Choroid plexus epithelial cell (primary cell): Measurements from ENCODE around the gene TMEM132D.

Source experiments
- DNase-seq: peaks from one replicate; pipeline ENCODE4 v3.0.0-alpha.2; 2010; ENCODE audit warnings: low read depth
- H3K4me3 ChIP-seq: 2 replicates; pipeline ENCODE4 v1.5.1; 2011; ENCODE audit warnings: low read depth, mild to moderate bottlenecking, control low read depth, low read length, moderate library complexity
- TF ChIP-seq, protein P1 (sequence below): conservative IDR thresholded peaks from 2 replicates; pipeline ENCODE4 v1.5.1; 2011; ENCODE audit warnings: low read depth, mild to moderate bottlenecking, control low read depth, inconsistent platforms, low read length, moderate library complexity

The TMEM132D gene

DNA sequence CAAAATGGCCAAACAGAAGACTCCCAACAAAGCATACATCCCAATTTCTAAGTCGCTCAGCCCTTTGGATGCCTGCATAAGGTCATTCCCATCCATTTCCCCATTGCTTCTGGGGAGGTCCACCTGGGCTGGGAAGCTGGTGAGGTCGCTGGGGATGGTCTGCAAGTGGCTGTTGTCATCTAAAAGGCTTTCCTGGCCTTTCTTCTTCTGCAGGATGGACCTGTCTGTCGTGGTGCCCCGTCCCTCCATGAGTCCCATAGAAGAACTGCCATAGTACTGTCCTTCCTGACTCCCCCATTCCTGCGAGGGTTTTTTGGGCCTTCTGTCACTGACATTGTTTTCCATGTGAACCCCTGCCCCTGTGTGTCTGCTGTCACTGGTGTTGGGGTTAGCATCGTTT lies 829.4 kb downstream of the TMEM132D start:
- TF ChIP-seq, protein P1, sequence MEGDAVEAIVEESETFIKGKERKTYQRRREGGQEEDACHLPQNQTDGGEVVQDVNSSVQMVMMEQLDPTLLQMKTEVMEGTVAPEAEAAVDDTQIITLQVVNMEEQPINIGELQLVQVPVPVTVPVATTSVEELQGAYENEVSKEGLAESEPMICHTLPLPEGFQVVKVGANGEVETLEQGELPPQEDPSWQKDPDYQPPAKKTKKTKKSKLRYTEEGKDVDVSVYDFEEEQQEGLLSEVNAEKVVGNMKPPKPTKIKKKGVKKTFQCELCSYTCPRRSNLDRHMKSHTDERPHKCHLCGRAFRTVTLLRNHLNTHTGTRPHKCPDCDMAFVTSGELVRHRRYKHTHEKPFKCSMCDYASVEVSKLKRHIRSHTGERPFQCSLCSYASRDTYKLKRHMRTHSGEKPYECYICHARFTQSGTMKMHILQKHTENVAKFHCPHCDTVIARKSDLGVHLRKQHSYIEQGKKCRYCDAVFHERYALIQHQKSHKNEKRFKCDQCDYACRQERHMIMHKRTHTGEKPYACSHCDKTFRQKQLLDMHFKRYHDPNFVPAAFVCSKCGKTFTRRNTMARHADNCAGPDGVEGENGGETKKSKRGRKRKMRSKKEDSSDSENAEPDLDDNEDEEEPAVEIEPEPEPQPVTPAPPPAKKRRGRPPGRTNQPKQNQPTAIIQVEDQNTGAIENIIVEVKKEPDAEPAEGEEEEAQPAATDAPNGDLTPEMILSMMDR, result no peak
- DNase-seq, result no peak
- H3K4me3 ChIP-seq, result no peak overlapping the region

DNA sequence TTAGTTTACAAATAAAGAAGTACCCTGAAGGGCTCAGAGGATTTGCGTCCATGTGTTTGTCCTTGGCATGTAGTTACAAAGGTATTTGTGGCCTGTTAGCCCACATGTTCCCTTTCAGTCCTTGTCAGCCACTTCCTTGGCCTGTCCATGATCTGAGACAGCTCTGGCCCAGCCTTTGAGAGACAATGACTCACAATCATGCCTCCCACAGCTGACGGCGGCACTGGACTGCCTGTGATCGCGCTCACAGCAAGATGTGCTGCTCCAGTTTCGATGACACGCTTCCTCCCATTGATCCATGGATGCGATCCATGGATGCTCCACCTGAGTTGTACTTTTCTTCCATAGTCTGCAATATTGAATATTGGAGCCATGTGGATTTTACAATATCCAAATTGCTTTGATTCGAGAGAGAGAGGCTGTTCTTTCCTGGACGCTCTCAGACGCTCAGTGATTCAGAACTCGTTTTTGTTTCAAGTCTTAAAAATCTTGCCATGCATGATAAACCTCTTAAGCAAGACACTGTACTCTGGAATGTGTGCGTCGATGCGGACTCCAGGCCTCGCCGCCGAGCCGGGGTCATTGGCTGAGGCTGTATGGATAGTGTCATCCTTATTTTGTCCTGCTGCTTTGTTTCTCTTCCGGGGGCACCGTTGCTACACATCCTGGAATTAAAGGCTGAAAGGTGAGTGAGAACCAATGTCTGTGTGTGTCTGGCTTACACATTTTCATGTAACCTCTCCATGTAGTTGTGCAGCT lies 830.5 kb downstream of the TMEM132D start:
- TF ChIP-seq, protein P1, result no peak
- H3K4me3 ChIP-seq, result no peak overlapping the region
- DNase-seq, result no peak

DNA sequence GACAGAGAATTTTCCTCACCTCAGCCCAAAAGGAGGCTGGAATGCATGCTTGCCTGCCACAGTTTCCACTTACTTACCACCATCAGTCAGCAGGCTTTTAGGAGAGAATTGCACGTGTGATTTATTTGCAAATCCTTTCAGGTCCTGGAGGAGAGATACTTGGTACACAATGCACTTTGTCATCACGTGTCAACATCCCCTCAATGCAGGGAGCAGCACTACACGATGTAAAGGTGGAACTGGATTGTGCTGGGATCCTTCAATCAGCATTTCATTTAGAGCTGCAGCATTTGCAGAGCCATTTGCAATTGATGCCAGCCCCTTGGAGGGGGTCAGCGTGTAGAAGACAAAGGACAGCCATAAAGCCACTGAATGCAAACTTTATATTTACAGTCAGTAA lies 832.5 kb downstream of the TMEM132D start:
- no peak for DNase-seq
- no peak overlapping the region for H3K4me3 ChIP-seq
- TF ChIP-seq, protein P1, result no peak

DNA sequence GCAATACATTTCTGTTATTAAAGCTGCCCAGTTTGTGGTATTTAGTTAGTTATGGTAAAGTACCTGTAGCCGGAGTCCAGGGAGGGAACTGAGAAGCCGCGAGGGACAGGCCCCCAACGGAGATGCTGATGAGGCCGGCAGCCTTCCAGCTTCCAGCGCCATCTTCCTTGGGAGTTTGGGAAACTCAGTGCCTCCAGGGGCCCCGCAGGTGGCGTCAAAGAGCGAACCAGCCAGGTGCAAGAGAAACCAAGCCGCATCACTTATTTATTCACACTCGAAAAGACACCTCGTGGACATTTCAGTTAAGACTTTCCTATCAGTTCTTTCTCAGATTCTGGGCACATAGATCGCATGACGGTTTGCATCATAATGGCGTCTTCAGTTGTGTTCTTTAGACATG lies 833.9 kb downstream of the TMEM132D start:
- DNase-seq, result no peak
- H3K4me3 ChIP-seq, result no peak overlapping the region
- TF ChIP-seq, protein P1, result no peak

DNA sequence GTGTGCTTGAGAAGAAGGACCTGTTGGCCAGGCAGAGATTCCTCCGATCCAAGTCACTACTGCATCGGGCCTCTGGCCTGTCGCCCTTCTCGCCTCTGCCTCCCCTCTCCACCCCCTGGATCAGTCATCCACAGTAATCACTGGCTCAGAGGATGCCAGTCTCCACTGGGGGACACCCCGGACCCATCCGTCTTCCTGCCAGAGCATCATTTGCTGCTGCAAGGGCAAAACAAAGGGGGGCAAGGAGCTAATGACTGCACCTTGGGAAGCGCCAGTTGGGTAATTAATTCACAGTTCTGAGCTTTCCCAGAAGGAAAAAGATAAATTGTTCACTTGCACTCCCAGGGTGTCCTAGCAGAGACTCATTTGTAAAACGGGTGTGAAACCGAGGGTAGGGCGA lies 835.1 kb downstream of the TMEM132D start:
- DNase-seq, result no peak
- TF ChIP-seq, protein P1, result no peak
- no peak overlapping the region for H3K4me3 ChIP-seq

DNA sequence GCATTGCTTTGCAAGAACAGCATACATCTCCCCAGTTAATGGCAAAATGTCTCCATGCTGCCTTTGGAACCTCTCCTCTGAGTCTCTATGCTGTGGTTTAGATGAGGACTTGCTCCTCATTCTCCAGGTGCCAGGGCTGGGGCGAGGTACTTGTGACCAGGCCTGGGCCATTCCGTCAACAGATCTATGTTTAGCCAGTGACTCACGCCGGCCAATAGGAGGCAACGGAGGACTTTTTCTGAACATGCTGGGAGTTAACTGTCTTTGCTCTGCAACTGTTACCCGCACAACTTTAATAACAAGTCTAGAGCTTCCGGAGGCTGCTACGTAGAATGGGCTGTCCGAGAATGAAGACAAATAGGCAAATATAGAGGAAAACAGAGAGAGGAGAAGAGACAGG lies 836.3 kb downstream of the TMEM132D start:
- no peak overlapping the region for H3K4me3 ChIP-seq
- peak; percentile 2 for DNase-seq
- TF ChIP-seq, protein P1, result no peak

DNA sequence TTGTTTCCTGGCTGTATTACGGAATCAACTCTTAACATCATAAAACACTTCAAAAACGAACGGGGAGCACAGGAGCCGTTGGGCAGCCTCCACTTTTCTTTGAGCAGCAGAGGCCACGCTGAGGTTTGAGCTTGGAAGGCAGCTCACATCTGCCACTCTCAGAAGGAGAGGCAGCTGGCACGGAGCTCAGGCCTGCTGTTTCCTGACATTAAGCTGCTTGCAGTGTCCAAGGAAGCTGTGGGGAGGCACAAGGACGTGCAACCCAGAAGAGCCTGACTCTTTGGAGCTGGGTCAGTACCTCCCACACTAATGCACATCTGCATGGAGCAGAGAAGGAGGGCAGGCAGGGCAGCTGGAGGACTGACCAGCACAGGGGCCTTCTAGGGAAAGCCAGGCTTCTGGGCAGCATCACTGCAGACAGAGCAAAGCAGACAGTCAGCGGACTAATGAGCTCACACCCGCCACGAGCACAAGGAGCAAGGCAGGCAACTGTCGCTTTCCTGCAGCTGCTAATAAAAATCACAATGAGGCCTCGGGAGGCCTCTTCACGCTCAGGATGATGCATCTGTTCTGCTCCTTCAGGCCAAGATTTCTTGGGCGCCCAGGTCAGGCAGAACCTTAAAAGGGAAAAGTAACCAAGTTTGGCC lies 839.5 kb downstream of the TMEM132D start:
- H3K4me3 ChIP-seq, result no peak overlapping the region
- DNase-seq, result no peak
- TF ChIP-seq, protein P1, result no peak
